GM21619 (cell line): Measurements from ENCODE around the gene POLA1.

ENCODE experiments used
- ATAC-seq: cut with Tn5 transposase; IDR thresholded peaks from one replicate; pipeline ENCODE4 v1.9.1; 2021; ENCODE audit not compliant: unreplicated experiment

POLA1 gene

DNA sequence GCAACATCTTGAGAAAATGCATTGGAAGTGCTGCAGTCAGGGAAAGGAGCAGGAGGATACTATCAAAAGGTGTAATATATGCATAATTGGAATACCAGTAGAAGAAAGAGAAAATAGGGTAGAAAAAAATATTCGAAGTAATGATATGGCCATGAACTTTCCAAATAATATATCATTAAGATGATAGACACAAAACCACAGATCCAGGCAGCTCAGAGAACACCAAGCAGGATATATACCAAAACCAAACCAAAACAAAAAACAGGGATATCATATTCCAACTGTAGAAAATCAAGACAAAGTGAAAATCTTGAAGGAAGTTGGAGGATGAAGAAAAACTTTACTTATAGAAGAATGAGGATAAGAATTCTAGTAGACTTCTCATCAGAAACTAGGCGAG, 9.7 kb upstream of the POLA1 start:
- no peak for ATAC-seq

- ATAC-seq = no peak
Observed at GRCh38 chrX:24692305-24692704, 1.4 kb upstream of the POLA1 start.

DNA sequence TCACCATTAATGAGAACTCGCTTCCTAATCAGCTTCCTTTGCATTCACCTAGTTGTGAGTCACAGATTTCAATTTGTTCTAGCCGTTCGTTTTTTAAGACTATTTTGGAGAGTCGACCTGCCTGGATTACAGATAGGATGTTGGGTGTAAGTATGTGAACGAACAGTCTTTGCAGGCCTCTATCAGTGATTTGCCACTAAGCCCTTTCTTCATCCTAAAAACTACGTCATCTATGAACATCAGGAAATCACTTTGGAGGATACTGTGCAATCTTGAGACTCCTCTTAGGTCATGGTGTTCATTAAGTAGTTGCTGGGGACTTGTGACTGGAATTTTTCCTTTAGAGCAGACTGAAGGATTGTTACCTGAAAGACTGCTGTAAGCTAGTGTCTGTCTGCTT, 1.1 kb downstream of the POLA1 start:
- no peak for ATAC-seq

DNA sequence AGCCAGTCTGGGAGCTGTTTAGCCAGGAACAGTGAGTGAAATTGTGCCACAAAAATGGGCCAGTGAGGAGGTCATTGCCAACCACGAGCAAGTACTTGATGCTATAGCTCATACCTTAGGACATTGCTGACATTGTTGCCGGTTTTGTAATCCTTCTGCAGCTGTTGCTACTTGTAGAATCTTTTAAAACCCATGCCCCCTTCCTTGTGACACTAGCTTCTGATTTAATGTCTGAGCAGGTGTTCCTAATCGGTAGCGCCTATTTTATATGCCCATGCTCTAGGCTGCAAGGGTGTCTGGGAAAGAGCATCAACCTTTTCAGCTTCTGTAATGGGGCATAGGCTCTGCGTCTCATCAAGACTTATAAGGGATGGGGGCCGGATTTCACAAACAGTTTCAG, 2.6 kb downstream of the POLA1 start:
- no peak for ATAC-seq

DNA sequence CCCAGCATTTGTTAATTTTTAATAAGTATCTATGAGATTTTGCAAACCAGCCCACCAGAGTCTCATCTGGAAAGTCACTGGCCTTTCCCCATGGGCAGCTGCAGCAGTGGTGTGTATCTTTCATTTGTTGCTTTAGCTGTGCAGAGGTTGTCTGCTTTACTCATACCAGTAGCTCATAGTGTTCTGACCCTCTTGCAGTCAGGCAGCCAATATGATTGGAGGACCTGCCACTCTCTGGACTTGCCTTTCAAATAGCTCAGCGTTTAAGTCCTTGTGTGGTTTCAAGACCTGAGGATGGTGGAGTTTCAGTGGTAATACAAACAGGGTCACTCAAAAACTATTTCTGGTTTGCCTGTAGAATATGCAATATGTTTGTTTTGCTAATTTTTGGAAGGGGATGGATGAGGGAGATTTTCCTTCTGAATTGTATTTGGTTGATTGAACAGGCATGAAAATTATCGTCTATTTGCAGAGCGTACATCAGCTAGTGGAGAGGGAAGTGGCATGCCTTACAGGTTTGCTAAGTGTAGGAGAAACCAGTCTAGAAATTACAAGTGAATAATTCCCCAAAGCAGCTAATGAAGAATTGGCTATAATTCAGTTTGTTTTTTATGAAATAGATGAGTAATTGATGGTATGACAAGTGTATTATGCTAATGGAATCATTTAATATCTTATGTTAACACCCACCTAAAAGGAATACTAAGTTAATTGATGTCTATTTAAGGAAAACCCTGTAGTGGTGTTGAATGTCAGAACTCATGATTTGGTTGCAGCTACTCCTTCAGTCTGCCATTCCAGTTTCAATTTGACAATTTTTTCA, 8.9 kb downstream of the POLA1 start:
- peak; percentile 99 for ATAC-seq

- ATAC-seq = no peak
Observed at GRCh38 chrX:24703185-24703494, 9.4 kb downstream of the POLA1 start.

DNA sequence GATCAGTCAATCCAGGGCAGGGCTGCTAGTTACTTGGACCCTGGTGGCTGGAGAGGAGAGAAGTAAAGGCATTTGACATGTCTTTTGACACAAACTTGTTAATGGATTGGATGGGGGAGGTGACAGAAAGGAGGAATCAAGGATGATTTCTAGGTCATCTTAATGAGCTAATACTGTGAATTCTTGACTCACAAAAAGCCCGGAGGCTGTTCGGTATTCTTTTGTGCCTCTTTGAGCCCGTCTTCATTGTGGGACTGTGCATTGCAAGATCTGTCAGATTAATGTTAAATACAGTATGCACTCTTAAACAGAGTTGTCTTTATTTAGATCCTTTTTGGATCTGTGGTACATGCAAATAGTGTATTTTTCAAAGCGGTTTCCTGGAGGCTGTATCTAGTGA, 25.1 kb downstream of the POLA1 start:
- no peak for ATAC-seq

DNA sequence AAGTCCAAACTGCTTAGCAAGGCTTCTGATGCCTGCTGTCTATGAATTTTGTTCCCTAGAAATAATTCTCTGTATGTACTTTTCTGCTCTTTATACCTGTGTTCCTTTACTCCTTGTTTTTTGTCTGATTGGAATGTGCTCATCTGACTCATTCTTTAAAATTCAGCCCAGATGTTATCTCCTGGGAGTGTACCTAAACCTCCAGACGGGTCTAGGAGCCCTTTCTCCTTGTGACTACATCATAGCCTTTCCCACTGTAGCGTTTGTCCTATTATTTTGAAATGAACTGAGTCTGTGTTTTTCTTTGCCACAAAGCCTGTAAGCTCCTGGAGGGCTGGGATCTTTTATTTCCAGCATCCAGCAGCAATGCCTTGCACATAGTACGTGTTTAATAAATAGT, 26.3 kb downstream of the POLA1 start:
- no peak for ATAC-seq

DNA sequence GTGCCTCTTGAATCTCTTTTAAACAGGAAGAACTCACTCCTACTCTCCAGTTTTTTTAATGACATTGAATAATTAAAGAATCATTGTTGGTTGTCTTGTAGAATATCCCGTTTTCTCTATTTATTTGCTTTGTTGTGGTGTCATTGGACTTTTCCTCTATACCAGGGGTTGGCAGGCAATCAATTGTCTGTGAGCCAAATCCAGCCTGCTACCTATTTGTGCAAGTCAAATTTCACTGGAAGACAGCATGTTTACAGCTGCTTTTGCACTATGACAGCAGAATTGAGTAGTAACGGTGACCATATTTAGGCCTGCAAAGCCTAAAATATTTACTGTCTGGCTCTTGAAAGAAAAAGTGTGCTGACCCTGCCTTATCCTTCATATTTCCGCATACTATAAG, 34.8 kb downstream of the POLA1 start:
- ATAC-seq = no peak

DNA sequence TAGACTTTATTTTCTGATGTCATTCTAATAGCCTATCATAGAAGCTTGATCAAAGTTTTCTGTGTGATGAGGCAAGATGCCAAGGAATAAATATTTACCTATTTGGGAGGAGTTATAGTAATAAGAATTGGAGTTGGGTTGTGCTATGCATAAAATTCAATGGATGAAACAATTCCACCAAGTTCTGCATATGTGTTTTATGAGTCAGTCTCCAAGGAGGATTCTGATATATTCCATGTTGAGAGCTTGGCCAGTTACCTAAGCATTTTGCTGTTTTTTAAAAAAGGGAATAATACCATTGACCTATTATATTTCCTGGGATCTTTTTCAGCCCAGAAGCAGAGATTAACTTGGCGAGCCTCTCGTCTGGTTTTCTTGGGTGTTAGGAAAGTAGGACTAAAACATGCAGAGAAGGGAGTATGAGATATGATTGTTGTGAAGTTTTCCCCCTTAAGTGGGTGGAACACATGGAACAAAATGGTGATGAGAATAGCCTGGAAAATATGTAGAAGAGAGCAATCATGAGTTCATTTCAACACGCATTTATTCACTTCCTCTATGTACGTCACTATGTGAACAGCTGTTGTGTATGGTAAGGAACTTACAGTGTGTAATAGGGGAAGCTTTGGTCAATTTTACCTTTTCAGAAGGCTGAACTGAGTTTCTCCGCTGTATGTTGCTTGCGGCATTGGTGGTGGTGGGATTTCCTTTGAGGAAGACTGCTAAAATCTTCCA, 39.2 kb downstream of the POLA1 start:
- no peak for ATAC-seq

- no peak for ATAC-seq
Observed at GRCh38 chrX:24741330-24741729, 47.6 kb downstream of the POLA1 start.

GRCh38 chrX:24748196-24748595, 54.5 kb downstream of the POLA1 start:
- no peak for ATAC-seq

GRCh38 chrX:24759786-24760185, 66.1 kb downstream of the POLA1 start:
- ATAC-seq = no peak

DNA sequence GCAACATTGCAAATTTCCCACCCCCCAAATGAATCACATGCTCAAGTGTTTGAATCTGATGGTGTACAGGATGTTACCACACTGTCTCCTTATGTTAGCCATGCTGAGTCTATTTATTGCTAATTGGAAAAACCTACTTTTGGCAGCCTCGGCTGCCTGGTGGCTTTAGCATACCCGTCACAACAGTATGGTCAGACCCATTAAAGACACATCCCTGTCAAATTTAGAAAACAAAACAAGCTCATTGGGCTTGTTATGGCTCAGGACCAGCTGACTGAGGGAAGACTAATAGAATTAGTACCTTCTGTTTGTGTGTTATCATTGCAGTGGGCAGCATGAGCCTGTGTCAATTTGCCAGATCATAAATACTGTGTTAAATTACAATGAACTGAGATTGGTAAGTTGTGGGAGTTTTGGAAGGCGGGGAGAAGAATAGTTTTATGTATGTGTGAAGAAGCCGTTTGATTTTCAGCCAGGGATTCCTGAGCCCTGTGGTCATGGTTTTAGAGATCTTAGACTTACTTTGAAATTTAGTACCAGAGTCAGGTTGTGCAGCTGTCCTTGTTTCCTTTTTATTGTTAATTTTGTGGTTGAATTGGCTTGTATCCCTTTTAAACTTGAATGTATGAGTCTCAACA, 66.8 kb downstream of the POLA1 start:
- no peak for ATAC-seq

GRCh38 chrX:24761306-24761705, 67.6 kb downstream of the POLA1 start:
- ATAC-seq = no peak

DNA sequence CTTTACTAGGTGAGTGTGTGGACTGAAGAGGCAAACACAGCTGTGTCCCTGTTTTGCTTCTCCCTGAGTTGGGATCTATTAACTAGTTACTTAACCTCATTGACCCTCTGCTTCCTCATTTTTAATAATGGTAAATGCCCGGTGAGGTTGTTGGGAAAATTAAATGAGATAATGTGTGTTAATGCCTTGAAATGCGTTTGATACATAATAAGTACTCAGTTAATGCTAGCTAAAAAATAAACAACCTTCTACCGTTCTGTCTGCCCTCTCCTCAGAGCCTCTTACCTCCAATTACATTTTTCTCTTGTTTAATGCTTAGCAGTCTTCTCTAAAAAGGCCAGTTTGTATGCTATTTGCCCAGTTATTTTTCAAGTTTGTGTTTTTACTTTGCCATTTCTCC, 70.3 kb downstream of the POLA1 start:
- ATAC-seq = no peak

DNA sequence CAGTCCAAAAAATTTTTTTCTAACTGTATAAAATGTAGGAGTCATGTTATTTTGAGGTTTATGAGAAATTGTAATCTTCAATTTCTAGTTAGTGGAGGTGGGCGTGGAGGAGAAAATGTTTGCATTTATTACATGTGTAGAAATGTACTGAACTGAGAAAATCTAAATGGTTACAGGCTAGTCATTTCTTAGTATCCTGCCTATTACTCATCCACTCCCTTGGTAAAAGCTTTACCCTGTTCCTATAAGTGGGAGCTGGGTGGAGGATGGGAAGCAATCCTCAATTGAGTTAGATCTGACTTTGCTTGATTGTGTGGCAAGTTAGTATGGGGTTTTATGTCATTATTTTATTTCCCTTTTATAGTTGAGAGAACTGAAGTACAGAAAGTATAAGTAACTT, 73.8 kb downstream of the POLA1 start:
- no peak for ATAC-seq

GRCh38 chrX:24768556-24768955, 74.8 kb downstream of the POLA1 start:
- ATAC-seq = no peak

- ATAC-seq = no peak
Observed at GRCh38 chrX:24774650-24775049, 80.9 kb downstream of the POLA1 start.

- ATAC-seq = no peak
Observed at GRCh38 chrX:24775891-24776290, 82.2 kb downstream of the POLA1 start.

- ATAC-seq = peak; percentile 97
Observed at GRCh38 chrX:24777660-24778059, 83.9 kb downstream of the POLA1 start.

- no peak for ATAC-seq
Observed at GRCh38 chrX:24782011-24782410, 88.3 kb downstream of the POLA1 start.
